GM23248 (cell line): ENCODE measurements around the gene NCOA6.

Source experiments
- EZH2 ChIP-seq: fragments of 200-600 bp; sonication (generic); IDR thresholded peaks from 2 replicates; pipeline ENCODE4 v1.6.1; 2018; ENCODE audit warnings: antibody characterized with exemption, mild to moderate bottlenecking; ENCODE audit not compliant: insufficient read depth, poor library complexity, severe bottlenecking
- EZH2phosphoT487 ChIP-seq: fragments of 200-600 bp; sonication (generic); IDR thresholded peaks from 2 replicates; pipeline ENCODE4 v1.6.1; 2018; ENCODE audit warnings: antibody characterized with exemption, moderate library complexity, mild to moderate bottlenecking, low read depth; ENCODE audit not compliant: insufficient read depth

GRCh38 chr20:34849778-34850177 is 24.3 kb upstream of the NCOA6 start:
- TF ChIP-seq EZH2phosphoT487 (no peak), EZH2 (no peak)
